Lung (tissue), 12 donors: ENCODE measurements around the gene PIGU. TPM values are rescaled to one million over a fixed set of nuclear protein-coding genes. Genes with fewer than 3 reads are reported as not detected.

ENCODE experiments used
- ATAC-seq: fragments of 200-7000 bp; cut with Tn5 transposase; one replicate; pipeline ENCODE4 v1.9.1; 2020; ENCODE audit warnings: moderate number of reproducible peaks; ENCODE audit not compliant: insufficient read depth, low FRiP score
- DNase-seq, 3 donors: peaks; one replicate each; pipeline ENCODE4 v3.0.0-alpha.2; 2013 to 2017
- H3K27ac ChIP-seq, 2 donors: one replicate each; pipeline ENCODE4 v1.5.1; 2013; ENCODE audit warnings: mild to moderate bottlenecking in 2 of 2, moderate library complexity in 2 of 2, control low read depth in 1 of 2, inconsistent platforms in 1 of 2, low read depth in 1 of 2, low read length in 1 of 2
- H3K27me3 ChIP-seq, 3 donors: one replicate each; pipeline ENCODE4 v1.5.1; 2013; ENCODE audit warnings: low read length in 2 of 3; ENCODE audit not compliant: control insufficient read depth in 3 of 3, insufficient read depth in 3 of 3
- H3K36me3 ChIP-seq, 4 donors: one replicate each; pipeline ENCODE4 v1.5.1; 2013; ENCODE audit warnings: low read length in 4 of 4, mild to moderate bottlenecking in 1 of 4, moderate library complexity in 1 of 4; ENCODE audit not compliant: control insufficient read depth in 4 of 4, insufficient read depth in 4 of 4
- H3K4me1 ChIP-seq, 5 donors: one replicate each; pipeline ENCODE4 v1.5.1; 2013; ENCODE audit warnings: low read length in 5 of 5, mild to moderate bottlenecking in 2 of 5, moderate library complexity in 1 of 5; ENCODE audit not compliant: control insufficient read depth in 5 of 5, insufficient read depth in 5 of 5
- H3K4me3 ChIP-seq: one replicate; pipeline ENCODE4 v1.5.1; 2013; ENCODE audit warnings: mild to moderate bottlenecking, control low read depth, moderate library complexity
- H3K9ac ChIP-seq, 2 donors: one replicate each; pipeline ENCODE4 v1.5.1; 2013; ENCODE audit warnings: low read length in 2 of 2, control low read depth in 1 of 2; ENCODE audit not compliant: insufficient read depth in 1 of 2
- H3K9me3 ChIP-seq, 4 donors: one replicate each; pipeline ENCODE4 v1.5.1; 2013; ENCODE audit warnings: low read length in 3 of 4, mild to moderate bottlenecking in 1 of 4, moderate library complexity in 1 of 4; ENCODE audit not compliant: control insufficient read depth in 4 of 4, insufficient read depth in 3 of 4
- CTCF ChIP-seq: IDR thresholded peaks from 2 replicates; pipeline ENCODE4 v1.5.1; 2012; ENCODE audit warnings: mild to moderate bottlenecking; ENCODE audit errors: control extremely low read depth, extremely low read depth
- WGBS, 2 donors: extraction: QIAGEN DNeasy Blood & Tissue Kit; methylation state at CpG; one replicate each; pipeline ENCODE4 v1.1.7; 2013; 5-methylcytosine and 5-hydroxymethylcytosine counted together
- polyA plus RNA-seq, 2 donors: library from polyadenylated mRNA; stranded (reverse); fragments of 200-250 nt; gene quantifications; one replicate each; pipeline ENCODE4 v1.2.1, GENCODE V29; 2013
- total RNA-seq, 2 donors: library from RNA; depleted of rRNA in 1 of 2; stranded (reverse); fragments of >200 nt in 1 of 2; gene quantifications; one replicate each; pipeline ENCODE4 v1.2.1, GENCODE V29; 2014 to 2021
- donor health status: control.
- donor health status: control.
- donor health status: Bipolar disorder and iron deficiency.
- donor health status: healthy.
- donor health status: DM: yes; HTN: yes; CAD: no.

PIGU gene
- total and polyA plus RNA-seq, 4 donors, result 15.7 to 21.2 (median 20.1) TPM

GRCh38 chr20:34706912-34707784, 30.3 kb upstream of the PIGU start:
- DNase-seq, result no peak
- peaks cover 0 to 3% (median 0%) of the 10 kb centered on the region in 3 donors for H3K27me3 ChIP-seq
- peak overlapping the region in 1 of 2 donors; percentile 100 for H3K27ac ChIP-seq
- no peak for TF ChIP-seq CTCF
- no peaks in the 10 kb centered on the region for H3K9me3 ChIP-seq
- 82 to 87% methylated on average over 3 of the region's 3 CpGs for WGBS, 2 donors
- H3K4me3 ChIP-seq, result no peak overlapping the region
- no peak for ATAC-seq
- no peak overlapping the region for H3K9ac ChIP-seq
- H3K4me1 ChIP-seq, result peaks cover 4 to 13% (median 9%) of the 10 kb centered on the region in 5 donors
- H3K36me3 ChIP-seq, result no peaks in the 10 kb centered on the region

GRCh38 chr20:34706302-34706875, 29.5 kb upstream of the PIGU start:
- TF ChIP-seq CTCF, result no peak
- H3K9ac ChIP-seq, result no peak overlapping the region
- WGBS, 2 donors, result 81 to 96% methylated on average over 1 of the region's 1 CpG
- no peaks in the 10 kb centered on the region for H3K36me3 ChIP-seq
- no peak for ATAC-seq
- no peaks in the 10 kb centered on the region for H3K9me3 ChIP-seq
- no peak overlapping the region for H3K4me3 ChIP-seq
- H3K4me1 ChIP-seq, result peaks cover 4 to 13% (median 9%) of the 10 kb centered on the region in 5 donors
- peaks cover 0 to 3% (median 0%) of the 10 kb centered on the region in 3 donors for H3K27me3 ChIP-seq
- H3K27ac ChIP-seq, result peak overlapping the region in 1 of 2 donors; percentile 100
- no peak for DNase-seq

GRCh38 chr20:34705397-34706301, 28.8 kb upstream of the PIGU start:
- Histone ChIP-seq H3K4me1 (peaks cover 4 to 13% (median 9%) of the 10 kb centered on the region in 5 donors), H3K36me3 (no peaks in the 10 kb centered on the region), H3K9me3 (no peaks in the 10 kb centered on the region), H3K4me3 (no peak overlapping the region), H3K27ac (peak overlapping the region; percentile 98 to 100), H3K27me3 (peaks cover 0 to 2% (median 0%) of the 10 kb centered on the region in 3 donors), H3K9ac (no peak overlapping the region)
- DNase-seq, result no peak
- 49 to 50% methylated on average over 6 of the region's 6 CpGs for WGBS, 2 donors
- TF ChIP-seq CTCF, result no peak
- no peak for ATAC-seq
